AG10803 (cell line): Measurements from ENCODE around the gene TJAP1.

ENCODE experiments used
- DNase-seq: peaks from one replicate; pipeline ENCODE4 v3.0.0; 2010; ENCODE audit warnings: low read depth
- H3K4me3 ChIP-seq: 2 replicates; pipeline ENCODE4 v1.5.1; 2011; ENCODE audit warnings: mild to moderate bottlenecking, low read length, control low read depth
- CTCF ChIP-seq: conservative IDR thresholded peaks from 2 replicates; pipeline ENCODE4 v1.5.1; 2011; ENCODE audit warnings: mild to moderate bottlenecking, low read length, control low read depth, inconsistent platforms

The TJAP1 gene

GRCh38 chr6:43477235-43478007, at the start of gene TJAP1:
Gene TJAP1 (plus strand): TSS chr6:43477570. CDS start chr6:43499002, 21,432 bp downstream.
- no peak for TF ChIP-seq CTCF
- H3K4me3 ChIP-seq: peak within 1 kb of the TSS; percentile 85
- DNase-seq: peak; percentile 71

- DNase-seq: no peak
- TF ChIP-seq CTCF: no peak
- H3K4me3 ChIP-seq: peak overlapping the region; percentile 99
Measured at GRCh38 chr6:43428112-43428570, 49.2 kb upstream of the TJAP1 start.

- H3K4me3 ChIP-seq: peak overlapping the region; percentile 99
- DNase-seq: no peak
- TF ChIP-seq CTCF: no peak
Measured at GRCh38 chr6:43428874-43429273, 48.5 kb upstream of the TJAP1 start.

GRCh38 chr6:43432009-43432945, 45.1 kb upstream of the TJAP1 start:
- no peak for DNase-seq
- no peak for TF ChIP-seq CTCF
- no peak overlapping the region for H3K4me3 ChIP-seq

GRCh38 chr6:43433148-43433547, 44.2 kb upstream of the TJAP1 start:
- no peak for TF ChIP-seq CTCF
- no peak for DNase-seq

GRCh38 chr6:43434001-43434840, 43.1 kb upstream of the TJAP1 start:
- TF ChIP-seq CTCF: no peak
- no peak overlapping the region for H3K4me3 ChIP-seq
- DNase-seq: no peak

More at GRCh38 chr6:43433148-43433547, 44.2 kb upstream of the TJAP1 start:
- H3K4me3 ChIP-seq: no peak overlapping the region
